Measurements from ENCODE around the gene ACSL1. TPM values are rescaled to one million over a fixed set of nuclear protein-coding genes. Genes with fewer than 3 reads are reported as not detected.

Gene ACSL1
- total and polyA plus RNA-seq, 2 of the 8 experiments (the other 6 are each of a cell fraction or from before 2014, with no cell fraction given) = 2.3 to 8.7 TPM

- Histone ChIP-seq H2BK12ac (ENCODE audit: low read depth, low read length) (no peak overlapping the region), H3K18ac (ENCODE audit: extremely low read depth, low read length) (no peak overlapping the region), H2BK15ac (ENCODE audit: low read length) (no peak overlapping the region), H2AFZ (ENCODE audit: low read length) (no peak overlapping the region), H3K27ac (ENCODE audit: low read depth, low read length) (no peak overlapping the region), H3K14ac (ENCODE audit: insufficient read length) (no peak overlapping the region), H3K4me3 (ENCODE audit: extremely low read depth in 1 of 4, insufficient read depth in 2 of 4, low read depth in 3 of 4, low read length in 4 of 4) (peak overlapping the region; percentile 92 to 99 (median 98); a peak in 7 of 8 replicates), H2BK20ac (ENCODE audit: low read length) (no peak overlapping the region), H4K8ac (ENCODE audit: extremely low read depth, insufficient read depth, low read length) (no peak overlapping the region), H3K79me1 (ENCODE audit: low read depth, low read length) (peaks cover 4% of the 10 kb centered on the region; the same call in 1 of the 2 replicates), H3K36me3 (ENCODE audit: control insufficient read depth in 2 of 4, insufficient read depth in 4 of 4, low read length in 3 of 4) (peaks cover 18 to 42% (median 30%) of the 10 kb centered on the region in 4 experiments), H3K23ac (ENCODE audit: insufficient read length) (no peak overlapping the region), H2BK5ac (ENCODE audit: low read depth, low read length) (no peak overlapping the region), H4K5ac (ENCODE audit: insufficient read length, low read depth, low read length) (no peak overlapping the region), H3K4ac (replicated peaks; ENCODE audit: insufficient read length, low read depth, low read length) (no peak overlapping the region), H4K20me1 (replicated peaks in 1 of 2; ENCODE audit: control insufficient read depth in 1 of 2, insufficient read depth in 2 of 2, low read length in 2 of 2) (peaks cover 2 to 11% of the 10 kb centered on the region in 2 experiments), H3K79me2 (ENCODE audit: control insufficient read depth in 1 of 2, insufficient read depth in 2 of 2, low read length in 2 of 2) (peaks cover 8 to 66% of the 10 kb centered on the region in 2 experiments), H2BK120ac (replicated peaks; ENCODE audit: low read depth, low read length) (no peak overlapping the region), H3K56ac (replicated peaks; ENCODE audit: insufficient read length, low read depth, low read length) (no peak overlapping the region), H4K91ac (replicated peaks; ENCODE audit: insufficient read length, low read length) (no peak overlapping the region), H3K9ac (replicated peaks in 1 of 4; ENCODE audit: extremely low read depth in 1 of 4, low read depth in 3 of 4, low read length in 3 of 4) (no peak overlapping the region; a peak in 1 of 7 replicates), H3K27me3 (replicated peaks in 1 of 4; ENCODE audit: control insufficient read depth in 3 of 4, extremely low read depth in 1 of 4, insufficient read depth in 3 of 4, low read length in 3 of 4) (no peaks in the 10 kb centered on the region), H3K4me1 (replicated peaks in 1 of 4; ENCODE audit: control insufficient read depth in 3 of 4, insufficient read depth in 4 of 4, low read length in 3 of 4) (peaks cover 0 to 8% (median 3%) of the 10 kb centered on the region in 4 experiments; a peak in 4 of 7 replicates), H3K23me2 (ENCODE audit: low read depth, low read length) (peaks cover 1% of the 10 kb centered on the region; the same call in 1 of the 2 replicates), H3K4me2 (ENCODE audit: insufficient read depth in 1 of 2, low read depth in 2 of 2, low read length in 2 of 2) (peak overlapping the region; percentile 68 to 78), H2AK5ac (ENCODE audit: low read depth, low read length) (no peak overlapping the region), H3K9me3 (ENCODE audit: insufficient read depth in 2 of 2, low read depth in 1 of 2, low read length in 1 of 2) (no peaks in the 10 kb centered on the region)
- CTCF ChIA-PET (ENCODE audit: partially characterized antibody) = interaction anchor here (0.7 to 2.2 kb wide), 2 partner anchors 12 to 473 kb away, joined by 3 to 5 read pairs; no protein-coding TSS in a partner anchor
- POLR2A ChIA-PET (ENCODE audit: partially characterized antibody) = interaction anchor here (0.7 to 1.5 kb wide), 6 partner anchors 12 to 271 kb away, joined by 3 to 8 read pairs (median 4); no protein-coding TSS in a partner anchor
- TF ChIP-seq SRF (IDR thresholded peaks at IDR 0.05; ENCODE audit: low read depth, low read length) (no peak), PHF8 (conservative IDR thresholded peaks at IDR 0.05; ENCODE audit: low read depth, low read length) (no peak), SUZ12 (IDR thresholded peaks at IDR 0.05; ENCODE audit: low read length) (no peak), EZH2 (IDR thresholded peaks at IDR 0.05; ENCODE audit: low read depth, low read length, severe bottlenecking) (no peak), SIN3A (conservative IDR thresholded peaks at IDR 0.05 in 1 of 2, IDR thresholded peaks at IDR 0.05 in 1 of 2; ENCODE audit: low read depth in 1 of 2, low read length in 2 of 2) (no peak), BRCA1 (IDR thresholded peaks at IDR 0.05; ENCODE audit: low read depth, low read length) (no peak), E2F6 (IDR thresholded peaks at IDR 0.05) (no peak)
- 58% methylated on average over 4 of the region's 4 CpGs; no CpG with 5 or more reads in 1 of the 2 experiments for WGBS, 2 experiments (ENCODE audit: extremely low coverage in 1 of 2, insufficient coverage in 1 of 2, insufficient read length in 1 of 2, insufficient replicate concordance in 2 of 2, low coverage in 1 of 2, low lambda C conversion rate in 2 of 2, missing lambda C conversion rate in 1 of 2)
- FAIRE-seq (no peak), DNase-seq (ENCODE audit: low read depth in 1 of 2, low spot score in 2 of 2) (no peak)
These were observed 93.6 kb downstream of the ACSL1 start for GRCh38 chr4:184732126-184732525.

All from H1 (cell line).